Eye (tissue), 1 donor: ENCODE results near the gene KIF1A.
"Not testable (repeated sequence)": the region's sequence is repeated elsewhere in the genome, so short reads cannot be mapped to it uniquely, and the experiment has no call there.

Experiments used
- DNase-seq: peaks from one replicate; pipeline ENCODE4 v3.0.0-alpha.2; 2015

Gene KIF1A

GRCh38 chr2:240675345-240675744, 144.7 kb downstream of the KIF1A start:
- DNase-seq, result not testable (repeated sequence)

GRCh38 chr2:240674461-240675184, 145.4 kb downstream of the KIF1A start:
- DNase-seq, result peak; percentile 3

- DNase-seq, result peak; percentile 20
Observed at GRCh38 chr2:240672701-240673190, 147.3 kb downstream of the KIF1A start.

- no peak for DNase-seq
Observed at GRCh38 chr2:240672076-240672700, 147.8 kb downstream of the KIF1A start.

- DNase-seq, result no peak
Observed at GRCh38 chr2:240670950-240671349, 149.1 kb downstream of the KIF1A start.

GRCh38 chr2:240670402-240670801, 149.6 kb downstream of the KIF1A start:
- no peak for DNase-seq

- no peak for DNase-seq
Observed at GRCh38 chr2:240664622-240665021, 155.4 kb downstream of the KIF1A start.
